Stimulated activated CD4-positive, alpha-beta T cell treated with anti-CD3 and anti-CD28 coated beads, Interleukin-15, amount 100 ng/mL, for 24 hours (primary cell): ENCODE measurements around the gene REPIN1.

Experiments used
- DNase-seq: peaks from one replicate; pipeline ENCODE4 v3.0.0-alpha.2; 2020

Gene REPIN1

DNA sequence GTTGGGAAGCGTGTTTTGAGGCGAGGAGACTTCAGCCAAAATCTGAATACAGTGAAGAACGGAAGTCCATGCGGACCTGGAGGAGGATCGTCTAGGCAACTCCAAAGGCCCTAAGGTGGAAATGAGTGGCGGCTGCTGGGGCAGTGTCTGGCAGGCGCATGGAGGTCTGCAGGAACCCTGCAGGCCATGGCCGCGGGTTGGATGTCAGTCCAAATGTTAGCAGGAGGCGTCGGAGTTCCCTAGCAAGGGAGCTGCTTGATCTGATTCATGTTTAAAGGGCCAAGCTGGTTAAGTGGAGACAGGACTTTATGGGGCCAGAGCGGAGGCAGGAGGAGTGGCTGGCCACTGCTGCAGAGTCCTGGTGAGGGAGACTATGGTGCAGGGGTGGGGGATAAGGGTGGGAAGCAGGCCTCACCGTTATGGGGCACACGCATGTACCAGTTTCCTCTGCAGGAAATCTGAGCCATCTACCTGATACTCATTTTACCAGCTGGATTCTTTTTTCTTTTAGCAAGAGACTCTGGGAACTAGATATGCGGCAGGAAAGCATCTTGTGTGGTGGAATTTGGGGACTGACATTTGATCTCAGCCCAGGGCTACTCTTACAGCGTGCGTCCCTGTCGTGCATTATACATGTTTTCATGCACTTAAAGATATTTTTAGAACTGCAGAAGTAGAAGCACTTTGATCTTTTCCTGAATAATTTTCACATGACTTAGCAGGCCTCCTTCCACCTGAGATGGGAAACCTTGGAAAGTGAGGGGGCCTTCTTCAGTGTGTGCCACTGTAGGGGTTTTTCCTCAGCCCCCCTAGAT, 6.6 kb upstream of the REPIN1 start:
- DNase-seq = no peak

DNA sequence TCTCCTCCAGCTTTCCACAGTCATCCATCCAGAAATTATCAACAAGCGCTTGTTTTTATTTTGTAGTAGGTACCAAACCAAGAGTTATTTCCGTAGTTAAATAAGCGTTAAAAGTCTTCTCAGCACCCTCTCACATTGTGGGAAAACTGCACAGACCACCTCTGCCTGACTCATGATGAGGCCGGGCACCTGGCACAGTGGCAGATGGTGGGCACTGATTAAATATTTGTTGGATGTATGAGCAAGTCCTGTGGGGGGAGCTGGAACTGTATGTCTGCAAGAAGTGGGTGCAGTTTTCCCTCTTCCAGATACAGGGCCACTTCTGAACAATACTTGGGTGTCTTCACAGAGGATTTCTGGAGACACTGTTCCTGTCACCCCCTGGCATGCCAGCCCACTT, 5.3 kb upstream of the REPIN1 start:
- no peak for DNase-seq

DNA sequence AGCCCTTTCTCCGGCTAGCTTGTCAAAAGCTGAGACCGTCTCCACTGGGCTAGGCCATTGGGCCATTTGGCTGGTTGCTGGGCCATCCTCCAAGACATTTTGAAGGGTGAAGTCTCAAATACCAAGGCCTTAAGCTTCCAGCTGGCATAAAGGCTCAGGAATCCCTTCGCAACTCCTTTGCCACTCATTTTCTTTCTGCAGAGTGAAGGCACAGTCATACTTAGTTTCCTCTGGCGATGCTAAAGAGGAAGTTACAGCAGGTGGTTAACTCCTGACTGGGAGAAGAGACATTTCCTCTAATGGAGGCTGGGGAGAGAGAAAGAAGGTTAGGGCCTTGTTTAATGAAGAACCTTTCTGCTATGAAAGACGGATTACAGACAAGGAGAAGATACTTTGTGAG, 4.8 kb upstream of the REPIN1 start:
- no peak for DNase-seq

DNA sequence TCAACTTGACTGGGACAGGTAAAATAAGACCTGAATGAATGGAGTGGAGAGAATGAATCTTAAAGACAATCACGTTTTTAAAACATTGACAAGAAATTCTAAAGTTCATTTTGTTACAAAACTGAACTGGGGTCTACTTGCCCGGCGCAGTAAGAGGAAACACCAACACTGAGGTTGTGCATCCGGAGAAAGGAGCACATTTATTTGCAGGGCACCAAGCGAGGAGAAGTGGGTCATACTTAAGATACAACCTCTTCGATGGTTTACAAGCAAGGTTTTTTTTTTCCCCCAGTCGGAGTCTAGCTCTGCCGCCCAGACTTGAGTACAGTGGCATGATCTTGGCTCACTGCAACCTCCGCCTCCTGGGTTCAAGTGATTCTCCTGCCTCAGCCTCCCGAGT, 3.4 kb upstream of the REPIN1 start:
- no peak for DNase-seq

DNA sequence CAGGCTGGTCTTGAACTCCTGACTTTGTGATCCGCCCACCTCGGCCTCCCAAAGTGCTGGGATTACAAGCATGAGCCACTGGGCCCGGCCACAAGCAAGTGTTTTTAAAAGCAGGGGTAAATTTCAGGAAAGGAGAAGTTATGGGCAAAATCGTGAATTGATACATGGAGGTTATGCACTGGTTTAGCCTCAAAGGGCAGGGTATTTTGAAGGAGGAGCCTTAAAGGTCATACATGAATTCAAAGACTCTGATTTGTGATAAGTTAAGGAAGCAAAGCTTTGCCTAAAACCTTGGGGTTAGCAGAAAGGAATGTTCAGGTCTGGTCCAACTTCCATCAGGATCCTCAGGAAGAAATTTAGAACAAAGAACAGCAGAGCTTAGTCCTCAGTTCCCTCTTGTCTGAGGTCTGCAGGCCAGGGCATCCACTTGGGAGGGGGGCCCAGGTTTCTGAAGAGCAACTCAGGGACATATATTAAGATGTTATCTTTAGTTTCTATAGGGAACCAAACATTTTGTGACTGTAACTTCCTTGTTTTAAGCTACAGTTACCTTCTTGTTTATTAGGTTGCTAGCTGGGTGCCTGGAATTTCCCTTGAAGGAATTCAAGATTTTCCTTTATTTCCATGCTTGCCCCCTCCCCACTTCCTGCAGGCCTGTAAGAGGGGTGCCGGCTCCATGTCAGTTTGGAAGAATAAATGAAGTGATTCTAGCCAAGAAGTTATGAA, 2.8 kb upstream of the REPIN1 start:
- DNase-seq = no peak

DNA sequence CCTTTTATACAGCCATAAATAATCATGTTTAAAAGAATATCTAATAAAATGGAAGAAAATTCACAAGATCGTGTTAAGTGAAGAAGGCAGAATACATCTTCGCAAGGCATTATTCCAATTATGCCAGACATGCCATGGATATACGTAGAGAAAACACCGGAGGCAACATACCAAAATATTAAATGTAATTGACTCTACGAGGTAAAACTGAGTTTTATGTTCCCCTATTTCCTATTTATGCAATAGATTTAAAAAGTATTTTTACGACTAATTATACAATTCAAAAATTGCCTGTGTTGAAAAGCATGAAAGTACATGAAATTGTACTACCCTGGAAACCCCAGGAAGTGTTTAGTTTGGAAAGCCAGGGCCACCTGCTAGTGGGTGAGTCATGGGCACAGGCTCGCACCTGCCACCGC, 936 bp upstream of the REPIN1 start:
- DNase-seq = no peak

DNA sequence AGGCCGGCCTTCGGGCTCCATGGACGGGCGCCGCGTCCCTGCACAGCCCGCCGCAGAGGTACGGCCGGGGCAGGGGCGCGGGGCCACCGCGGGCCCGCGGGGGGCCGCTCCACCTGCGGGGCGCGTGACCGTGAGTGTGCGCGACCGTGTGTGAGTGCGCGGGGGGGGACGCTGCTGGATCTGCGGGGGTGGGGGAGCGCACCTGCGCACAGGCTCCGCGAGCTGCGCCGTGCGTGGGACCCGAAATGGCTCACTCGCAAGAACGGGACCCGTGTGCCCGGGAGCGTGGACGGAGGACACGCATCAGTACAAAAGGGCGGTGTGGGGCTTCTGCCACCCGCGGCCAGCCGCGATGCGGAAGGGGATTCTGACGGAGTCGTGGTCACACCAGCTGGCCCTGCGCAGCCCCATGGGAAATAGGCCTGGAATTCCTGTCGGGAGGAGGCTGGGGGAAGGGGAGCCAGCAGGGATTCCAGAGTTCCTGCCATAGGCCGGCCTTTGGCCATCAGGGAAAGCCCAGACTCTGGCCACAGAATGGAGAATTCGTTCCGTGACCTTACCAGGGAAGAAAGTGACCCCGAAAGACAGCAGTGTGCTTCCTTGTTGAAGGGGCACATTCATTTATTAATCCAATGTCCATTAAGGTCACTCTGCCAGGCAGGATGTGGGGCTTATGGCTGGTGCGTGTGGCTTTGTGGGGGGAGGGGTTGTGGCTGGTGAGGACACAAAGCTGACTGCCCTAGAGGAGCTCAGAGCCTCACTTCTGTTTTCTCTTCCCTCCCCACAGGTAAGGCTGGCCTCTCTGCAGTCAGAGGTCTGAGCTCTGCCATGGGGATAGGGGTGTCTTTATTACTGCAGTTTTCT, 494 bp downstream of the REPIN1 start:
- DNase-seq = peak; percentile 63

DNA sequence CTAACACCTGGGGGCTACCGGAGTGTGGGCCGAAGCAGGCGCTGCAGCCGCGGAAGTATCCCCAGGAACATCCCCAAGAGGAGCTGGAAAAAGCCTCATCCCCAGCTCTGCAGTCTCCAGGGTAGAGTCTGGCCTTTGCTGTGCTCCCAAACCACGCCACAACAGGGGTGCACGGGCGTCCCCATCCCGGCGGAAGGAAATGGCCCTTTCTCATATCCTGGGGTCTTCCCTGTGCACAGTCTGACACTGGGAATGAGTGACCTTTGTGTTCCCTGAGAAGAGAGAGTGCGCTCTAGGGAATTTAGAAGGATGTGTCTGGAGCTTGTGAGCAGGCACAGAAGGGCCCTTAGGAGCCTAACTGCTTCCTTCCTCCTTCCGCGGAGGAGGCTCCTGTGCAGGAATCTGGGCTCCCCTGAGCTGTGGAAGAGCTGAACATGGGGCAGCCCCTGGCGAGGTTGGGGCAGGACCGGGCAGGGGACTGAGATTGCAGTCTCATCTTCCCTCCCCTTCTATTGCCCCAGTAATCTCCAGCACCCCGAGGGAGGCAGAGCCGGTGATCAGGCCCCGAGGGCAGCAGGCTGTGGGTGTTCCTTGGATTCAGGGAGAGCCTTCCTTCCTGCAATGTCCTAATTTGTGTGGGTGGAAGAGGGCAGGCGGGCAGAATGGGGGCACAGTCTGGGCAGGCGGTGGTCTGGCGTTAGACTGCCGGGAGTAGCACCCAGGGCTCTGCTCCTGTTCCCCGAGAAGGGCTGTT, 1.3 kb downstream of the REPIN1 start:
- no peak for DNase-seq

DNA sequence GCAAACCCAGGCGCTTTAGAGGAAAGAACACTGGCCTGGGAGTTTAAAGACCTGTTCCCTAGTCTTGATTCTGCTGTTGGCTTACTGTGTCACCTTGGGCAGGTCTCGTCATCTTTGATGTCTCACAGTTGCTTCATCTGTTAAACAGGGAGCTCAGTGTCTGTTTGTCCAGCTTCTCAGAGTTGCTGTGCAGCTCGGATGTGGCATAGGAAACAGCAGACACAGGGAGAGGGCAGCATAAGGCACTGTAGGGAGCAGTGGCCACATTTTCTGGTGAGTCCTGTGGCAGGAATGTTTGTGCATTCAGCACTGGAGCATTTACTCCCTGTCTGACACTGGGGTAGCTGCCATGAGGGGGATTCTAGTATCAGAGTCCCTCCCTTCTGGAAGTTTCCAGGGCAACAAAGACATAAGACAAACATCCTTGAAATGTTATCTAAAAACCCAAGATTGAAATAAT, 2.0 kb downstream of the REPIN1 start:
- DNase-seq = no peak

DNA sequence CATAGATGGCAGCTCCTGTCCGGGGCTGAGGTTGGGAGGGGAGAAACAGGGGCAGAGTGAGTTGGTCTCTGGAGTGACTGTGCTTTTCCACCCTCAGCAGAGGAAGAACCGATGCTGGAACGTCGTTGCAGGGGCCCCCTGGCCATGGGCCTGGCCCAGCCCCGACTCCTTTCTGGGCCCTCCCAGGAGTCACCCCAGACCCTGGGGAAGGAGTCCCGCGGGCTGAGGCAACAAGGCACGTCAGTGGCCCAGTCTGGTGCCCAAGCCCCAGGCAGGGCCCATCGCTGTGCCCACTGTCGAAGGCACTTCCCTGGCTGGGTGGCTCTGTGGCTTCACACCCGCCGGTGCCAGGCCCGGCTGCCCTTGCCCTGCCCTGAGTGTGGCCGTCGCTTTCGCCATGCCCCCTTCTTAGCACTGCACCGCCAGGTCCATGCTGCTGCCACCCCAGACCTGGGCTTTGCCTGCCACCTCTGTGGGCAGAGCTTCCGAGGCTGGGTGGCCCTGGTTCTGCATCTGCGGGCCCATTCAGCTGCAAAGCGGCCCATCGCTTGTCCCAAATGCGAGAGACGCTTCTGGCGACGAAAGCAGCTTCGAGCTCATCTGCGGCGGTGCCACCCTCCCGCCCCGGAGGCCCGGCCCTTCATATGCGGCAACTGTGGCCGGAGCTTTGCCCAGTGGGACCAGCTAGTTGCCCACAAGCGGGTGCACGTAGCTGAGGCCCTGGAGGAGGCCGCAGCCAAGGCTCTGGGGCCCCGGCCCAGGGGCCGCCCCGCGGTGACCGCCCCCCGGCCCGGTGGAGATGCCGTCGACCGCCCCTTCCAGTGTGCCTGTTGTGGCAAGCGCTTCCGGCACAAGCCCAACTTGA, 2.7 kb downstream of the REPIN1 start:
- DNase-seq = no peak

DNA sequence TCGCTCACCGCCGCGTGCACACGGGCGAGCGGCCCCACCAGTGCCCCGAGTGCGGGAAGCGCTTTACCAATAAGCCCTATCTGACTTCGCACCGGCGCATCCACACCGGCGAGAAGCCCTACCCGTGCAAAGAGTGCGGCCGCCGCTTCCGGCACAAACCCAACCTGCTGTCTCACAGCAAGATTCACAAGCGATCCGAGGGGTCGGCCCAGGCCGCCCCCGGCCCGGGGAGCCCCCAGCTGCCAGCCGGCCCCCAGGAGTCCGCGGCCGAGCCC, 3.3 kb downstream of the REPIN1 start:
- DNase-seq = no peak

DNA sequence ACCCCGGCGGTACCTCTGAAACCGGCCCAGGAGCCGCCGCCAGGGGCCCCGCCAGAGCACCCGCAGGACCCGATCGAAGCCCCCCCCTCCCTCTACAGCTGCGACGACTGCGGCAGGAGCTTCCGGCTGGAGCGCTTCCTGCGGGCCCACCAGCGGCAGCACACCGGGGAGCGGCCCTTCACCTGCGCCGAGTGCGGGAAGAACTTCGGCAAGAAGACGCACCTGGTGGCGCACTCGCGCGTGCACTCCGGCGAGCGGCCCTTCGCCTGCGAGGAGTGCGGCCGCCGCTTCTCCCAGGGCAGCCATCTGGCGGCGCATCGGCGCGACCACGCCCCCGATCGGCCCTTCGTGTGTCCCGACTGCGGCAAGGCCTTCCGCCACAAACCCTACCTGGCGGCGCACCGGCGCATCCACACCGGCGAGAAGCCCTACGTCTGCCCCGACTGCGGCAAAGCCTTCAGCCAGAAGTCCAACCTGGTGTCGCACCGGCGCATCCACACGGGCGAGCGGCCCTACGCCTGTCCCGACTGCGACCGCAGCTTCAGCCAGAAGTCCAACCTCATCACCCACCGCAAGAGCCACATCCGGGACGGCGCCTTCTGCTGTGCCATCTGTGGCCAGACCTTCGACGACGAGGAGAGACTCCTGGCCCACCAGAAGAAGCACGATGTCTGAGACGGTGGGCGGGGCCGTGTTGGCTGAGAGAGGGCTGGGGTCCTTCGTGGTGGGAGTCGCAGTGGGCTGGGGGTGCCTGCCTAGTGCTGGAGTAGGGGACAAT, 3.8 kb downstream of the REPIN1 start:
- no peak for DNase-seq

DNA sequence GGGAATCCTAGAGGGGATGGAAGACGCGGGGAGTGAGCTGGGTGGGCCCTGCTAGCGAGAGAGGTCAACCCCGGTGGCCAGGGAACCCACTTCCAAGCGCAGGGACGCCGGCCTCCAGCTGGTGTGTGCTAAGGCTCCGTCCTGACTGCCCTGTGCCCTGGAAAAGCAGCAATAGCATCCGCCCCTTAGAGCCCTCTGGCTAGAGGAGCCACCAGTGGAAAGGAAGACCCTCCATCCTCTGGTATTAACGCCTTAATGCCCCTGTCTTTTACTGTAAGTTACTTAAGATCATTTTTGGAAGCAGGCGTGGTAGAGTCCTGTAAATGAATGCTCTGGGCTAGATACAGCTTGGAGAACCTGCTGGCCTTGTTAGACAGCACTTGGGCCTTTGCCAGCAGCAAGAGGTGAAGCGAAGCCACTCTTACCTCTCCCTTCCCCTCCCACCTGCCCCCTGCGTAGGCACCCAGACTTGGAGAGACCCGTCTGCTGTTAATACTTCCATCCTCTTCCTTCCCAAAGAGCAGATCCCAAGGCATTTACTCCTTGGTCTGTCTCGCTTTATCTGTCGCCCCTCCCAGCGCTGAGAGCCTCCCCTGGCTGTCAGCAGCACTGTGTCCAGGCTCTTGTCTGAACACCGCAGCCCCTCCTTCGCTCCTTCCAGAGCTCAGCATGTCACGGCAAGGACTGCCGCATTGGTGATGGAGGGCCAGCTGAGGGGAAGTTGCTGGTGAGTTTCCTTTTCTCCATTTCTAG, 4.6 kb downstream of the REPIN1 start:
- DNase-seq = no peak

DNA sequence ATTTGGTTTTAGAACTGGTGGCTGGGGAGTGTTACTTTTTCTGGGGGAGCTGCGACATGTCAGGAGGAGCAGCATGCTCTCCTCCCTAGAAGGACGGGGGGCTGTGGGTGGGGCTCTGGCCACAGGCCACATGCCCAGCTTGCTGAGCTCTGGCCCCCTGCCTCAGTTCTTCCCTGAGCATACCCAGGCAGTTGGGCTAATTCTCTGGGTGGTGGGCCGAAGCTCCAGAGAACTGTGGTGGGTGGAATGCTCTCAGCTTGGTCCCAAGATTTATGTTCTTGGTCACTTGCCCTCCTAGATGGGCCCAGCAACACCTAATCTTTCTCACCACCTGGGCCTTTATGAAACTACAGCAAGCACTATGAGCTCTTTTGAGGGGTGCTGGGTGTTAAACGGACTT, 5.4 kb downstream of the REPIN1 start:
- no peak for DNase-seq

DNA sequence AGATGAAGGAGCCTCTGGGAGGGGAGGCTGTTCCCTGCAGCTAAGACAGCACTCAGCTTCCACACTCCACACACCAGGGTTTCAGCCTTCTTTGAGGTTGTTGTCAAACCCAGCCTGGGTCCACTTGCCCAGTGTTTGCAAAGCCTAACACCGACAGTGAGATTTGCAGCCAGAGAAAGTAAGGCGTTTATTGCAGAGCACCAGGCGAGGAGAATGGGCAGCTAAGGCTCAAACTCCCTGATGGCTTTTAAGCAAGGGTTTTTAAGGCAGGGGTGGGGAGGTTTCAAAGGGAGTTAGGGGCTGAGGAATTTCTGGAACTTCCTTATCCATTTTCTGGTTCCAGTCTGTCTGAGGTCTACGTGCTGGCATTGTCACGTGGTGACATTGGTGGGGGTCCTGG, 5.8 kb downstream of the REPIN1 start:
- DNase-seq = no peak

DNA sequence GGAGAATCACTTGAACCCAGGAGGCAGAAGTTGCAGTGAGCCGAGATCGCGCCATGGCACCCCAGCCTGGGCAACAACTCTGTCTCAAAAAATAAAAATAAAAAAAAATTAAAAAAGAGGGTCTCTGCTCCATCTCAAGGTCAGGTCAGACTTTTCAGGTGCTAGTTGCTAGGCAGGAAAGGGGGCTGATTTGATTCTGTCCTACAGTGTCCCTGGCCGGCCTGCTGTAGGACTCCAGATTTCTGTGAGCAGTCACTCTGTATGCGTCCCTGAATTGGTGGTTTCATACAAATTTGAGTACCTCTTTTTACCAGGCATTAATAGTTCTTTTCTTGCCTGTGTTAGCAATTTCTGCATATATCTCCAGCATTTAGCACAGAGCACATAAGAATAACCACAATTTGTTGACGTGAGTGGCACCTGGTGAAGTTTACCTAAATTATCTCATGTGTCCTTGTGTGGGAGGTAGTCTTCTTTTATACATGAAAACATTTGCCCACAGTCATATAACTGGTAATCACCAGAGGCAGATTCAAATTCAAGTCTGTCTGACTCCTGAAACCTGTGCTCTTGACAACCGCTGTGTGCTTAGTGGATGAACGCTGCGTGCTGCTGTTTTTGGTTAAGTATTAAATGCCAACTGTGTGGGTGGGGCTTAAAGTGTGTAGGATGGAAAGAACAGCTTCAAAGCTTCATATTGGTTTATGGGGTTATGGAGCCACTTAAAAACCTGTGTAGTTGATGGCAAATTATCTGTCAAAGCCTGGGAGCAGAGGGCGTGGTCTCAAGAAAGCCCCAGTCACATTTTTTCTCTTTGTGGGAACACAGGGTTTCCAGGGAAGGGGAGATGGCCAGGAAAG, 7.3 kb downstream of the REPIN1 start:
- peak; percentile 58 for DNase-seq

DNA sequence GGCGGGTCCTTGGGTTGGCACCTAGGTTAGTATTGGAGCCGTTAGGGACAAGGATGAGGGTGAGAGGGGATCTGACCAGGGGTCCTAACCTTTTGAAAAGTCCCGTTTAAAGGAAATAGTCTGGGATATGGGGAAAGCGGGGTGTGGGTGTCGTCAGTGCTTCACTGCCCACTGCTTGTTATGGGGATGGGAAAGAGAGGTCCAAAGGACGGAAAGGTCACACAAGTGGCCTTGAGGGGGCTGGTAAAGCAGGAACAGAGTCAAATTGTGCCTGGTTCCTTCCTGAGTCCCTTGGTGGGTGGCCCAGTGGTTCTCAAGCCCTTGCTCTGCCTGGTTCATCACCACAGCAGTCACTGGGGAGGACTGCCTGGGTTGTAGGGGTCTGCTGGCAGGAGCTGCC, 7.9 kb downstream of the REPIN1 start:
- no peak for DNase-seq

DNA sequence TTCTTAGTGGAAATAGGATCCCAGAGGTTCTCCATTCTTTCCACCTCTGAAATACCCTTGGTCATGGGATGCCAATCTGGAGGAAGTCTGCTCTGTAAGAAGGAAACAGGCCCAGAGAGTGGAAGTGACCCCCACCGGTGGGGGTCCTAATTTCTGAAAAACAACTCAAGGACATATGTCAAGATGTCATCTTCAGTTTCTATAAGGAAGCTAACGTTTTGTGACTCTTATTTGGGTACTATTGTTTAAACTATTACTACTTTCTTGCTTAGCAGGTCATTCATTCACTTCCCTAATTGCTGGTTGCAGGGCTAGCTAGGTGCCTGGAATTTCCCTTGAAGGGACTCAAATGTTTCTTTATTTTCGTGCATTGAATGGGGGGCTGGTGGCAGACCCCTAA, 8.6 kb downstream of the REPIN1 start:
- no peak for DNase-seq

DNA sequence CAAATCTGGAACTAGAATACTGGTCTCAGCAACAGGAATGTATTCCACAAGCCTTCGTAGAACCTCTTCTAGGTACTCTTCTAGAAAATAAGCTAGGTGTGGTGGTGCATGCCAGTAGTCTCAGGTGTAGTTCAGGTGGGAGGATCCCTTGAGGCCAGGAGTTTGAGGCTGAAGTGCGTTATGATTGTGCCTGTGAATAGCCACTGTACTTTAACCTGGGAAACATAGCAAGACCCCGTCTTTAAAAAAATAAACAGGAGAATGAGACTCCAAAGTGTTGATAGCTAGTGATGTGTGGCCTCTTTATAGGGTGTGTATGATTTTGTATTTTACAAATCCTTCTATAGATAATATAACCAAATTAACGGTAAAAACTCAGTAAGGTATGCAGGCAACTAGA, 9.0 kb downstream of the REPIN1 start:
- no peak for DNase-seq
